SK-N-SH (cell line): Measurements from ENCODE around the gene PLB1. TPM values are rescaled to one million over a fixed set of nuclear protein-coding genes. Genes with fewer than 3 reads are reported as not detected.

ENCODE experiments used
- CTCF ChIA-PET: fragments of 300-600, 350-600 bp; formaldehyde crosslinking; extraction: SDS; loops from one replicate; lab custom pipeline; 2021; lab: Yijun Ruan, JAX
- POLR2A ChIA-PET: fragments of 350-600 bp; sonication (Branson Sonifier 250); formaldehyde crosslinking; extraction: SDS; loops from one replicate; lab custom pipeline; 2020; ENCODE audit warnings: antibody characterized with exemption, inconsistent platforms; lab: Yijun Ruan, JAX
- DNase-seq: peaks from one replicate; pipeline ENCODE4 v3.0.0; 2012
- H2AFZ ChIP-seq: fragments of 200-600 bp; sonication (generic); 2 replicates; pipeline ENCODE4 v1.8.1; 2016; ENCODE audit warnings: antibody characterized with exemption, mild to moderate bottlenecking, low read depth
- H3F3A ChIP-seq: fragments of 200-600 bp; sonication (generic); replicated peaks from 2 replicates; pipeline ENCODE3; 2016; ENCODE audit warnings: antibody characterized with exemption, mild to moderate bottlenecking; ENCODE audit not compliant: insufficient read depth
- H3K27ac ChIP-seq, 2 experiments: fragments of 200-500 bp in 1 of 2; fragments of 200-600 bp in 1 of 2; sonication (Bioruptor generic) in 1 of 2; sonication (generic), shearing (Covaris generic) in 1 of 2; 2 replicates each; pipeline versions ENCODE4 v1.5.1 to v1.6.1; 2014 to 2016; ENCODE audit warnings: low read depth in 2 of 2, inconsistent platforms in 1 of 2, low read length in 1 of 2, mild to moderate bottlenecking in 1 of 2, mixed read lengths in 1 of 2
- H3K27me3 ChIP-seq: fragments of 200-600 bp; sonication (generic), shearing (Covaris generic); 2 replicates; pipeline ENCODE4 v1.6.1; 2016; ENCODE audit warnings: mixed run types; ENCODE audit not compliant: insufficient read depth
- H3K36me3 ChIP-seq, 2 experiments: fragments of 200-500 bp in 1 of 2; fragments of 200-600 bp in 1 of 2; sonication (Bioruptor generic) in 1 of 2; sonication (generic) in 1 of 2; replicated peaks in 1 of 2; 2 replicates each; pipeline versions ENCODE3 to v1.5.1; 2014 to 2016; ENCODE audit warnings: low read length in 1 of 2, mild to moderate bottlenecking in 1 of 2; ENCODE audit not compliant: insufficient read depth in 2 of 2, control insufficient read depth in 1 of 2
- H3K4me1 ChIP-seq, 2 experiments: fragments of 200-500 bp in 1 of 2; fragments of 200-600 bp in 1 of 2; sonication (Bioruptor generic) in 1 of 2; sonication (generic), shearing (Covaris generic) in 1 of 2; 2 replicates each; pipeline versions ENCODE4 v1.5.1 to v1.6.1; 2014 to 2016; ENCODE audit warnings: low read depth in 1 of 2, low read length in 1 of 2, mixed run types in 1 of 2; ENCODE audit not compliant: insufficient read depth in 2 of 2, control insufficient read depth in 1 of 2
- H3K4me2 ChIP-seq: fragments of 200-600 bp; sonication (generic), shearing (Covaris generic); 2 replicates; pipeline ENCODE4 v1.6.1; 2017; ENCODE audit warnings: mixed run types
- H3K4me3 ChIP-seq, 2 experiments: fragments of 200-500 bp in 1 of 2; fragments of 200-600 bp in 1 of 2; sonication (Bioruptor generic) in 1 of 2; sonication (generic), shearing (Covaris generic) in 1 of 2; 2 replicates each; pipeline versions ENCODE4 v1.5.1 to v1.8.1; 2014 to 2016; ENCODE audit warnings: low read depth in 2 of 2, inconsistent platforms in 1 of 2, low read length in 1 of 2, mild to moderate bottlenecking in 1 of 2, mixed read lengths in 1 of 2, moderate library complexity in 1 of 2
- H3K79me2 ChIP-seq: fragments of 200-600 bp; sonication (generic); 2 replicates; pipeline ENCODE4 v1.8.1; 2017; ENCODE audit warnings: mild to moderate bottlenecking; ENCODE audit not compliant: insufficient read depth
- H3K9ac ChIP-seq: fragments of 200-600 bp; sonication (generic); 2 replicates; pipeline ENCODE4 v1.6.1; 2017; ENCODE audit warnings: mixed run types
- H3K9me2 ChIP-seq: fragments of 200-600 bp; sonication (generic); 2 replicates; pipeline ENCODE4 v1.6.1; 2017; ENCODE audit warnings: mixed run types
- H3K9me3 ChIP-seq: fragments of 200-600 bp; sonication (generic); 2 replicates; pipeline ENCODE4 v1.6.1; 2017; ENCODE audit warnings: mixed run types, mild to moderate bottlenecking, moderate library complexity
- H4K20me1 ChIP-seq: fragments of 200-600 bp; sonication (generic); 2 replicates; pipeline ENCODE4 v1.6.1; 2017; ENCODE audit warnings: mild to moderate bottlenecking, mixed run types; ENCODE audit not compliant: insufficient read depth
- FOXM1 ChIP-seq: IDR thresholded peaks from 2 replicates; pipeline ENCODE4 v1.4.0; 2012; ENCODE audit warnings: low read depth, mild to moderate bottlenecking
- GATA2 ChIP-seq: sonication (generic); formaldehyde crosslinking; IDR thresholded peaks from 2 replicates; pipeline ENCODE4 v1.5.0; 2020; ENCODE audit warnings: mild to moderate bottlenecking, missing genetic modification reagents
- JUND ChIP-seq: IDR thresholded peaks from 2 replicates; pipeline ENCODE4 v1.4.0; 2012
- MAX ChIP-seq: IDR thresholded peaks from 2 replicates; pipeline ENCODE4 v1.4.0; 2012; ENCODE audit warnings: low read depth
- NRF1 ChIP-seq: IDR thresholded peaks from 2 replicates; pipeline ENCODE4 v1.6.1; 2012; ENCODE audit warnings: low read depth, mild to moderate bottlenecking, low read length
- PBX3 ChIP-seq: IDR thresholded peaks from 2 replicates; pipeline ENCODE4; 2012
- RCOR1 ChIP-seq: fragments of 150-350 bp; IDR thresholded peaks from 2 replicates; pipeline ENCODE4 v1.6.1; 2017; ENCODE audit warnings: antibody characterized with exemption, low read length
- REST ChIP-seq: IDR thresholded peaks from 2 replicates; pipeline ENCODE4 v1.6.1; 2012; ENCODE audit warnings: mild to moderate bottlenecking, low read depth, low read length, moderate library complexity
- RFX5 ChIP-seq: IDR thresholded peaks from 2 replicates; pipeline ENCODE4 v1.6.1; 2012; ENCODE audit warnings: mild to moderate bottlenecking, improper control_type of control experiment, low read length
- RXRA ChIP-seq: IDR thresholded peaks from 2 replicates; pipeline ENCODE4 v1.4.0; 2012; ENCODE audit warnings: low read depth, mild to moderate bottlenecking, borderline replicate concordance
- TEAD4 ChIP-seq: IDR thresholded peaks from 2 replicates; pipeline ENCODE4 v1.4.0; 2012; ENCODE audit warnings: mild to moderate bottlenecking, borderline replicate concordance; ENCODE audit not compliant: insufficient read depth
- USF2 ChIP-seq: fragments of 150-350 bp; IDR thresholded peaks from 2 replicates; pipeline ENCODE4 v1.6.1; 2017; ENCODE audit warnings: antibody characterized with exemption, low read length, low read depth, borderline replicate concordance
- YY1 ChIP-seq: IDR thresholded peaks from 2 replicates; pipeline ENCODE4 v1.4.0; 2012; ENCODE audit warnings: low read depth, mild to moderate bottlenecking
- WGBS: methylation state at CpG from one replicate; pipeline ENCODE4 v1.1.6; 2017; ENCODE audit warnings: low lambda C conversion rate; 5-methylcytosine and 5-hydroxymethylcytosine counted together
- polyA plus RNA-seq, 3 experiments: library from polyadenylated mRNA; depleted of rRNA; stranded (reverse); fragments of >200 nt; gene quantifications; 2 replicates each; pipeline ENCODE4 v1.2.3, GENCODE V29; 2012

Gene PLB1
- polyA plus RNA-seq, 1 of the 3 experiments (the other 2 are of a cell fraction): 0.10 TPM

GRCh38 chr2:28557389-28558131, 61.7 kb downstream of the PLB1 start:
- no peak for DNase-seq
- Histone ChIP-seq H3K36me3 (no peaks in the 10 kb centered on the region), H3K4me3 (no peak overlapping the region), H3K27ac (no peak overlapping the region), H3F3A (no peaks in the 10 kb centered on the region), H4K20me1 (no peaks in the 10 kb centered on the region), H3K27me3 (no peaks in the 10 kb centered on the region), H2AFZ (no peak overlapping the region), H3K4me1 (peaks cover 0 to 5% of the 10 kb centered on the region in 2 experiments; a peak in 1 of 4 replicates), H3K9ac (no peak overlapping the region), H3K9me2 (no peaks in the 10 kb centered on the region), H3K79me2 (no peaks in the 10 kb centered on the region), H3K9me3 (no peaks in the 10 kb centered on the region), H3K4me2 (no peak overlapping the region)
- peak; percentile 23; the same call in 1 of the 2 replicates for TF ChIP-seq GATA2 (CRISPR knock-in tag)
- no peak for TF ChIP-seq PBX3
- ChIA-PET POLR2A (no interaction called here), CTCF (interaction anchor here (0.9 to 7.3 kb wide), 10 partner anchors 9 to 200 kb away, joined by 3 to 83 read pairs (median 3); no protein-coding TSS in a partner anchor)
- WGBS: 71% methylated on average over 6 of the region's 6 CpGs

GRCh38 chr2:28558158-28558820, 62.4 kb downstream of the PLB1 start:
- no peaks in the 10 kb centered on the region for H3F3A ChIP-seq
- no peaks in the 10 kb centered on the region for H3K9me3 ChIP-seq
- H3K36me3 ChIP-seq: no peaks in the 10 kb centered on the region
- ChIA-PET POLR2A (no interaction called here), CTCF (interaction anchor here (0.7 to 7.3 kb wide), 8 partner anchors 9 to 200 kb away, joined by 3 to 83 read pairs (median 4); no protein-coding TSS in a partner anchor)
- no peaks in the 10 kb centered on the region for H3K79me2 ChIP-seq
- H3K9ac ChIP-seq: no peak overlapping the region
- DNase-seq: no peak
- H3K4me3 ChIP-seq: no peak overlapping the region
- WGBS: 89% methylated on average over 5 of the region's 5 CpGs
- H4K20me1 ChIP-seq: no peaks in the 10 kb centered on the region
- no peak overlapping the region for H3K4me2 ChIP-seq
- peaks cover 0 to 5% of the 10 kb centered on the region in 2 experiments; a peak in 1 of 4 replicates for H3K4me1 ChIP-seq
- TF ChIP-seq YY1: no peak
- no peak for TF ChIP-seq USF2
- TF ChIP-seq, all 33 proteins: peak for 0
- H3K27me3 ChIP-seq: no peaks in the 10 kb centered on the region
- no peaks in the 10 kb centered on the region for H3K9me2 ChIP-seq
- H3K27ac ChIP-seq: no peak overlapping the region
- H2AFZ ChIP-seq: no peak overlapping the region

- Histone ChIP-seq H4K20me1 (no peaks in the 10 kb centered on the region), H3K4me1 (peaks cover 0 to 5% of the 10 kb centered on the region in 2 experiments; a peak in 1 of 4 replicates), H2AFZ (no peak overlapping the region), H3K9ac (no peak overlapping the region), H3K4me2 (no peak overlapping the region), H3K27me3 (no peaks in the 10 kb centered on the region), H3K79me2 (no peaks in the 10 kb centered on the region), H3K27ac (no peak overlapping the region), H3K9me3 (no peaks in the 10 kb centered on the region), H3K9me2 (no peaks in the 10 kb centered on the region), H3K4me3 (no peak overlapping the region), H3F3A (no peaks in the 10 kb centered on the region), H3K36me3 (no peaks in the 10 kb centered on the region)
- 68% methylated on average over 4 of the region's 4 CpGs for WGBS
- no peak for DNase-seq
- ChIA-PET POLR2A (no interaction called here), CTCF (interaction anchor here (1.3 to 7.3 kb wide), 3 partner anchors 8 to 199 kb away, joined by 3 to 83 read pairs (median 4); no protein-coding TSS in a partner anchor)
- no peak for TF ChIP-seq RCOR1
- no peak for TF ChIP-seq REST
- no peak for TF ChIP-seq JUND
- no peak for TF ChIP-seq TEAD4
- TF ChIP-seq FOXM1: no peak
- TF ChIP-seq RXRA: no peak
- TF ChIP-seq NRF1: no peak
- TF ChIP-seq RFX5: no peak
- no peak for TF ChIP-seq MAX
Observed at GRCh38 chr2:28558918-28559317, 63.1 kb downstream of the PLB1 start.
